NCI-H226 (cell line): ENCODE measurements around the gene MMS19.
A peak's percentile ranks its signal among the peaks of the same experiment; 100 is the strongest.
"Not testable (repeated sequence)": the region's sequence is repeated elsewhere in the genome, so short reads cannot be mapped to it uniquely, and the experiment has no call there.

Experiments used
- DNase-seq: peaks from one replicate; pipeline ENCODE4 v3.0.0-alpha.2; 2015

The MMS19 gene

GRCh38 chr10:97459933-97460332, 38.3 kb downstream of the MMS19 start:
- no peak for DNase-seq

GRCh38 chr10:97459111-97459510, 39.1 kb downstream of the MMS19 start:
- DNase-seq: no peak

GRCh38 chr10:97456686-97457065, 41.5 kb downstream of the MMS19 start:
- no peak for DNase-seq

GRCh38 chr10:97456034-97456685, 42.1 kb downstream of the MMS19 start:
- no peak for DNase-seq

GRCh38 chr10:97454330-97455036, 43.7 kb downstream of the MMS19 start:
- DNase-seq: no peak

GRCh38 chr10:97452352-97452751, 45.9 kb downstream of the MMS19 start:
- no peak for DNase-seq

- DNase-seq: no peak
Observed at GRCh38 chr10:97451605-97452004, 46.6 kb downstream of the MMS19 start.

GRCh38 chr10:97450828-97451227, 47.4 kb downstream of the MMS19 start:
- DNase-seq: no peak

- DNase-seq: peak; percentile 95
Observed at GRCh38 chr10:97445722-97446639, 52.2 kb downstream of the MMS19 start, which contains the start of the genes EXOSC1 and ZDHHC16. EXOSC1 (minus strand) TSS chr10:97446006; CDS start chr10:97445985, 21 bp downstream. ZDHHC16 (plus strand) TSS chr10:97446175; CDS start chr10:97451676, 5,501 bp downstream.

- no peak for DNase-seq
Observed at GRCh38 chr10:97445357-97445721, 52.9 kb downstream of the MMS19 start.

- DNase-seq: no peak
Observed at GRCh38 chr10:97444212-97444611, 54.0 kb downstream of the MMS19 start.

GRCh38 chr10:97442277-97442676, 55.9 kb downstream of the MMS19 start:
- DNase-seq: no peak

- no peak for DNase-seq
Observed at GRCh38 chr10:97435211-97435610, 63.0 kb downstream of the MMS19 start.

GRCh38 chr10:97434557-97434956, 63.7 kb downstream of the MMS19 start:
- no peak for DNase-seq

- no peak for DNase-seq
Observed at GRCh38 chr10:97434055-97434454, 64.2 kb downstream of the MMS19 start.

- DNase-seq: no peak
Observed at GRCh38 chr10:97428572-97428981, 69.6 kb downstream of the MMS19 start.

- peak; percentile 78 for DNase-seq
Observed at GRCh38 chr10:97427571-97428179, 70.5 kb downstream of the MMS19 start.

GRCh38 chr10:97426776-97427570, 71.2 kb downstream of the MMS19 start:
- DNase-seq: no peak

- DNase-seq: peak; percentile 89
Observed at GRCh38 chr10:97425964-97426775, 72.1 kb downstream of the MMS19 start, which contains the start of gene PGAM1. PGAM1 (plus strand) TSS chr10:97426191; CDS start chr10:97426308, 117 bp downstream.

GRCh38 chr10:97423757-97424098, 74.5 kb downstream of the MMS19 start:
- not testable (repeated sequence) for DNase-seq

GRCh38 chr10:97416565-97416964, 81.7 kb downstream of the MMS19 start:
- no peak for DNase-seq
